Neuron (in vitro differentiated cells): ENCODE measurements around the gene TAF5.
A peak's percentile ranks its signal among the peaks of the same experiment; 100 is the strongest.
"Not testable (repeated sequence)": the region's sequence is repeated elsewhere in the genome, so short reads cannot be mapped to it uniquely, and the experiment has no call there.

Experiments
- H2AFZ ChIP-seq: one replicate; pipeline ENCODE4 v1.6.1; 2013; ENCODE audit warnings: low read depth, mild to moderate bottlenecking, inconsistent platforms, low read length, moderate library complexity
- H3K27me3 ChIP-seq: one replicate; pipeline ENCODE4 v1.6.1; 2013; ENCODE audit warnings: low read length; ENCODE audit not compliant: insufficient read depth
- H3K36me3 ChIP-seq: one replicate; pipeline ENCODE4 v1.6.1; 2013; ENCODE audit warnings: low read length; ENCODE audit not compliant: insufficient read depth
- H3K4me1 ChIP-seq: one replicate; pipeline ENCODE4 v1.6.1; 2013; ENCODE audit warnings: low read length; ENCODE audit not compliant: insufficient read depth
- H3K4me3 ChIP-seq: 2 replicates; pipeline ENCODE4 v1.5.1; 2013; ENCODE audit warnings: mild to moderate bottlenecking, low read length, moderate library complexity
- H3K9me3 ChIP-seq: one replicate; pipeline ENCODE4 v1.6.1; 2013; ENCODE audit warnings: low read length

The TAF5 gene

GRCh38 chr10:103373544-103373943 lies 5.8 kb downstream of the TAF5 start:
- Histone ChIP-seq H3K27me3 (no peaks in the 10 kb centered on the region), H3K4me1 (peaks cover 7% of the 10 kb centered on the region), H3K4me3 (no peak overlapping the region), H2AFZ (no peak overlapping the region), H3K36me3 (peaks cover 33% of the 10 kb centered on the region), H3K9me3 (no peaks in the 10 kb centered on the region)

- H3K4me3 ChIP-seq, result no peak overlapping the region
- H3K4me1 ChIP-seq, result peaks cover under 1% of the 10 kb centered on the region
- H2AFZ ChIP-seq, result no peak overlapping the region
- no peaks in the 10 kb centered on the region for H3K27me3 ChIP-seq
- peaks cover 35% of the 10 kb centered on the region for H3K36me3 ChIP-seq
- H3K9me3 ChIP-seq, result no peaks in the 10 kb centered on the region
Observed at GRCh38 chr10:103374263-103374662, 6.5 kb downstream of the TAF5 start.

GRCh38 chr10:103382769-103383168 lies 15.0 kb downstream of the TAF5 start:
- Histone ChIP-seq H3K4me1 (no peaks in the 10 kb centered on the region), H2AFZ (no peak overlapping the region), H3K9me3 (no peaks in the 10 kb centered on the region), H3K36me3 (peaks cover 36% of the 10 kb centered on the region), H3K27me3 (no peaks in the 10 kb centered on the region), H3K4me3 (no peak overlapping the region)

GRCh38 chr10:103394180-103394579 lies 26.4 kb downstream of the TAF5 start:
- Histone ChIP-seq H3K9me3 (no peaks in the 10 kb centered on the region), H3K4me1 (peaks cover 25% of the 10 kb centered on the region), H2AFZ (no peak overlapping the region), H3K4me3 (no peak overlapping the region), H3K27me3 (no peaks in the 10 kb centered on the region), H3K36me3 (peaks cover 46% of the 10 kb centered on the region)

- H2AFZ ChIP-seq, result no peak overlapping the region
- H3K4me3 ChIP-seq, result peak overlapping the region; percentile 71
- peaks cover 52% of the 10 kb centered on the region for H3K36me3 ChIP-seq
- H3K27me3 ChIP-seq, result no peaks in the 10 kb centered on the region
- H3K4me1 ChIP-seq, result peaks cover 25% of the 10 kb centered on the region
- H3K9me3 ChIP-seq, result no peaks in the 10 kb centered on the region
Observed at GRCh38 chr10:103395754-103396066, 27.9 kb downstream of the TAF5 start.

GRCh38 chr10:103396067-103396788 lies 28.5 kb downstream of the TAF5 start, which contains the start of the genes ATP5MK and PDCD11:
Gene ATP5MK, minus strand, starts transcription at chr10:103396475. Its CDS starts 4,018 bp downstream, at chr10:103392457.
Gene PDCD11, plus strand, starts transcription at chr10:103396626. Its CDS starts 1,801 bp downstream, at chr10:103398427.
- H3K4me1 ChIP-seq, result peaks cover 25% of the 10 kb centered on the region
- peaks cover 50% of the 10 kb centered on the region for H3K36me3 ChIP-seq

GRCh38 chr10:103396789-103397087 lies 29.0 kb downstream of the TAF5 start:
- peaks cover 25% of the 10 kb centered on the region for H3K4me1 ChIP-seq
- no peaks in the 10 kb centered on the region for H3K9me3 ChIP-seq
- H3K4me3 ChIP-seq, result peak overlapping the region; percentile 71
- H3K27me3 ChIP-seq, result no peaks in the 10 kb centered on the region
- peaks cover 48% of the 10 kb centered on the region for H3K36me3 ChIP-seq
- peak overlapping the region; percentile 11 for H2AFZ ChIP-seq

More at GRCh38 chr10:103396067-103396788, 28.5 kb downstream of the TAF5 start, which contains the start of the genes ATP5MK and PDCD11:
- Histone ChIP-seq H3K27me3 (no peaks in the 10 kb centered on the region), H3K4me3 (peak within 1 kb of the TSS; percentile 71), H2AFZ (peak within 1 kb of the TSS; percentile 11), H3K9me3 (no peaks in the 10 kb centered on the region)

GRCh38 chr10:103397191-103397825 lies 29.5 kb downstream of the TAF5 start:
- Histone ChIP-seq H3K4me3 (peak overlapping the region; percentile 71), H2AFZ (peak overlapping the region; percentile 11), H3K9me3 (no peaks in the 10 kb centered on the region), H3K36me3 (peaks cover 46% of the 10 kb centered on the region), H3K4me1 (peaks cover 25% of the 10 kb centered on the region), H3K27me3 (no peaks in the 10 kb centered on the region)

GRCh38 chr10:103413564-103413963 lies 45.8 kb downstream of the TAF5 start:
- peaks cover 83% of the 10 kb centered on the region for H3K36me3 ChIP-seq
- H3K4me3 ChIP-seq, result no peak overlapping the region
- H3K9me3 ChIP-seq, result no peaks in the 10 kb centered on the region
- no peak overlapping the region for H2AFZ ChIP-seq
- no peaks in the 10 kb centered on the region for H3K4me1 ChIP-seq
- no peaks in the 10 kb centered on the region for H3K27me3 ChIP-seq

GRCh38 chr10:103415581-103415980 lies 47.8 kb downstream of the TAF5 start:
- Histone ChIP-seq H3K9me3 (no peaks in the 10 kb centered on the region), H3K4me3 (no peak overlapping the region), H2AFZ (no peak overlapping the region), H3K4me1 (no peaks in the 10 kb centered on the region), H3K36me3 (peaks cover 89% of the 10 kb centered on the region), H3K27me3 (no peaks in the 10 kb centered on the region)

GRCh38 chr10:103416436-103417147 lies 48.8 kb downstream of the TAF5 start:
- no peak overlapping the region for H3K4me3 ChIP-seq
- no peaks in the 10 kb centered on the region for H3K4me1 ChIP-seq
- H3K9me3 ChIP-seq, result no peaks in the 10 kb centered on the region
- no peak overlapping the region for H2AFZ ChIP-seq
- H3K27me3 ChIP-seq, result no peaks in the 10 kb centered on the region
- peaks cover 90% of the 10 kb centered on the region for H3K36me3 ChIP-seq

- H3K27me3 ChIP-seq, H3K4me1 ChIP-seq, H2AFZ ChIP-seq, H3K9me3 ChIP-seq, H3K4me3 ChIP-seq: not testable (repeated sequence)
- H3K36me3 ChIP-seq, result peaks cover 86% of the 10 kb centered on the region
Observed at GRCh38 chr10:103417148-103417469, 49.3 kb downstream of the TAF5 start.

GRCh38 chr10:103417601-103418000 lies 49.8 kb downstream of the TAF5 start:
- no peaks in the 10 kb centered on the region for H3K4me1 ChIP-seq

More at GRCh38 chr10:103417601-103418000, 49.8 kb downstream of the TAF5 start:
- Histone ChIP-seq H3K4me3 (no peak overlapping the region), H2AFZ (no peak overlapping the region), H3K36me3 (peaks cover 89% of the 10 kb centered on the region), H3K27me3 (no peaks in the 10 kb centered on the region), H3K9me3 (no peaks in the 10 kb centered on the region)
